Measurements from ENCODE around the gene GPR137C. TPM values are rescaled to one million over a fixed set of nuclear protein-coding genes. Genes with fewer than 3 reads are reported as not detected.

Gene GPR137C
- total RNA-seq, 1 donor from 2014 or later, result 6.1 TPM

DNA sequence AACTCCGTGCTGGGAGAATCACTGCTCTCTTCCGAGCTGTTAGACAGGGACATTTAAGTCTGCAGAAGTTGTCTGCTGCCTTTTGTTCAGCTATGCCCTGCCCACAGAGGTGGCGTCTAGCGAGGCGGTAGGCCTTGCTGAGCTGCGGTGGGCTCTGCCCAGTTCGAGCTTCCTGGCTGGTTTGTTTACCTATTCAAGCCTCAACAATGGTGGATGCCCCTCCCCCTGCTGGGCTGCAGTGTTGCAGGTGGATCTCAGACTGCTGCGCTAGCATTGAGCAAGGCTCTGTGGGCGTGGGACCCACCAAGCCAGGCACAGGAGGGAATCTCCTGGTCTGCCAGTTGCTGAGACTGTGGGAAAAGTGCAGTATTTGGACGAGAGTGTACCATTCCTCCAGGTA is 43.7 kb downstream of the GPR137C start:
- Mint-ChIP-seq H3K4me3 (no peak overlapping the region), H3K27ac (no peak overlapping the region), H3K27me3 (no peaks in the 10 kb centered on the region), H3K36me3 (peaks cover 9% of the 10 kb centered on the region), H3K4me1 (ENCODE audit: unreplicated experiment) (peaks cover 3% of the 10 kb centered on the region), H3K9me3 (peaks cover 7% of the 10 kb centered on the region)
- no peak for DNase-seq (ENCODE audit: extremely low spot score, unreplicated experiment)
- TF ChIP-seq, protein P1, sequence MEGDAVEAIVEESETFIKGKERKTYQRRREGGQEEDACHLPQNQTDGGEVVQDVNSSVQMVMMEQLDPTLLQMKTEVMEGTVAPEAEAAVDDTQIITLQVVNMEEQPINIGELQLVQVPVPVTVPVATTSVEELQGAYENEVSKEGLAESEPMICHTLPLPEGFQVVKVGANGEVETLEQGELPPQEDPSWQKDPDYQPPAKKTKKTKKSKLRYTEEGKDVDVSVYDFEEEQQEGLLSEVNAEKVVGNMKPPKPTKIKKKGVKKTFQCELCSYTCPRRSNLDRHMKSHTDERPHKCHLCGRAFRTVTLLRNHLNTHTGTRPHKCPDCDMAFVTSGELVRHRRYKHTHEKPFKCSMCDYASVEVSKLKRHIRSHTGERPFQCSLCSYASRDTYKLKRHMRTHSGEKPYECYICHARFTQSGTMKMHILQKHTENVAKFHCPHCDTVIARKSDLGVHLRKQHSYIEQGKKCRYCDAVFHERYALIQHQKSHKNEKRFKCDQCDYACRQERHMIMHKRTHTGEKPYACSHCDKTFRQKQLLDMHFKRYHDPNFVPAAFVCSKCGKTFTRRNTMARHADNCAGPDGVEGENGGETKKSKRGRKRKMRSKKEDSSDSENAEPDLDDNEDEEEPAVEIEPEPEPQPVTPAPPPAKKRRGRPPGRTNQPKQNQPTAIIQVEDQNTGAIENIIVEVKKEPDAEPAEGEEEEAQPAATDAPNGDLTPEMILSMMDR (conservative IDR thresholded peaks at IDR 0.05), result no peak

DNA sequence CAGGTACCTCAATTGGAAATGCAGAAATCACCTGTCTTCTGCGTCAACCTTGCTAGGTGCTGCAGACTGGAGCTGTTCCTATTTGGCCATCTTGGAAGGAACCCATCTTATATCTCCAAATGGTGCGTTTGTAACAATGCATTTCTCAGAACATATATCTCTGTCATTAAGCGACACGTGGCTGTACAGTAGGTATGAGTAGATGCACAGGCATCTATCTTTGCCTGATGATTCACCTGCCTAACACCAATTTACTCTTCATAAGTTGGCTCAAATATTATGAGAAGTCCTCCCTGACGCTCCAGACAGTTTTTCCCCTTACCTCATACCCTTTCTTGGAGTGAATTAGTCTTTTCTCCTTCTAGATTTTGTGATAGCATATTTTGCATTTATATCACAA is 44.2 kb downstream of the GPR137C start:
- no peak overlapping the region for H3K4me3 Mint-ChIP-seq
- TF ChIP-seq, protein P1 (conservative IDR thresholded peaks at IDR 0.05), result no peak
- DNase-seq (ENCODE audit: extremely low spot score, unreplicated experiment), result no peak

DNA sequence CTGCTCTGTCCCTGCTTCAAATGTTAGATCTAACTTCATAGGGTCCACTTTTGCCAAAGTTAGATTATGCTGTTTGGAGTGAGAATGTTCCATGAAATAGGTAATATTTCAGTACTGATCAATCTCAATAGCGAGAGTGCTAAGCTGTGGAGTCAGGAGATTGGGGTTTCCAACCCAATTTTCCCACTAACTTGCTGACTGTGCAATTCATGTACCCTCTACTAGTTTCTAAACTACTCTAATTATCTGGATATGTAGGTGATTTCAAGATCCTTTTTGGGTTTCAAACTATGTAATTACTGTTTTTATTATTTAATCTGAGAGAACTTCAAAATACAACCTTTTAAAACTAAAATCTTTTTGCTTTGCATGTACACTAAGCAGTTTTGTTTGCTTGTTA is 45.9 kb downstream of the GPR137C start:
- no peaks in the 10 kb centered on the region for H3K27me3 Mint-ChIP-seq
- H3K4me1 Mint-ChIP-seq (ENCODE audit: unreplicated experiment), result peaks cover 3% of the 10 kb centered on the region
- peaks cover 7% of the 10 kb centered on the region for H3K9me3 Mint-ChIP-seq
- TF ChIP-seq, protein P1 (conservative IDR thresholded peaks at IDR 0.05), result no peak
- no peak overlapping the region for H3K27ac Mint-ChIP-seq
- DNase-seq (ENCODE audit: extremely low spot score, unreplicated experiment), result no peak
- H3K4me3 Mint-ChIP-seq, result no peak overlapping the region
- H3K36me3 Mint-ChIP-seq, result peaks cover 9% of the 10 kb centered on the region

More for the DNA sequence above, 44.2 kb downstream of the GPR137C start:
- Mint-ChIP-seq H3K9me3 (peaks cover 7% of the 10 kb centered on the region), H3K36me3 (peaks cover 9% of the 10 kb centered on the region), H3K27me3 (no peaks in the 10 kb centered on the region), H3K4me1 (ENCODE audit: unreplicated experiment) (peaks cover 3% of the 10 kb centered on the region), H3K27ac (no peak overlapping the region)

DNA sequence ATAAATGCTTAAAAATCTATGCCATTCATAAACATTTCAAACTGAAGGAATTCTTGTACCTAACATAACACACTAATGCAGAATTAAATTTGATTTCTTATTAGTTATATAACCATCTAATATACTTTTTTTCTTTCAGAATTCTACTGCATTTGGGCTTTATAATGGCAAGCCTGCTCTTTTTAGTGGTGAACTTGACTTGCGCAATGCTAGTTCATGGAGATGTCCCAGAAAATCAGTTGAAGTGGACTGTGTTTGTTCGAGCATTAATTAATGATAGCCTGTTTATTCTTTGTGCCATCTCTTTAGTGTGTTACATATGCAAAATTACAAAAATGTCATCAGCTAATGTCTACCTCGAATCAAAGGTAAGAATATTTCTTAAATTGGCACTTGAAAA is 47.3 kb downstream of the GPR137C start:
- peaks cover 9% of the 10 kb centered on the region for H3K9me3 Mint-ChIP-seq
- H3K27ac Mint-ChIP-seq, result no peak overlapping the region
- TF ChIP-seq, protein P1 (conservative IDR thresholded peaks at IDR 0.05), result no peak
- peaks cover 3% of the 10 kb centered on the region for H3K4me1 Mint-ChIP-seq (ENCODE audit: unreplicated experiment)
- DNase-seq (ENCODE audit: extremely low spot score, unreplicated experiment), result no peak
- H3K36me3 Mint-ChIP-seq, result peaks cover 14% of the 10 kb centered on the region
- no peak overlapping the region for H3K4me3 Mint-ChIP-seq
- no peaks in the 10 kb centered on the region for H3K27me3 Mint-ChIP-seq

DNA sequence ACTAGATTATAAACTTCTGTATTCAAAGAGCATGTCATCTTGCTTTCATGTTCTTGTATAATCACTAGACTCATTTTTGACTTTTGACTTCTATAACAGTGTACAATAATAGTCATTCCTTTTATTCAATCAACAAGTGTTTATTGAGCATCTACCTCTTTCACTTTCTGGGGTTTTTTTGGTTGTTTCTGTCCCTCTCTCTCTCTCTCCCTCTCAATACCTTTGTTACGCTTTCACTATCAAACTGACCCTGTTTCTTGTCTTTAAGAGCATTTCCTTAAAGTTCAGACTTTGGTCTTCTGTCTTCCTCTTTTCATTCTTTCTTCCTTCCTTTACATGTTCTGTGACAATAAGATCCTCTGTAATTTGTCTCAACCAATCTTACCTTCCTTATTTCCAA is 49.5 kb downstream of the GPR137C start:
- Mint-ChIP-seq H3K4me3 (no peak overlapping the region), H3K4me1 (ENCODE audit: unreplicated experiment) (peaks cover 3% of the 10 kb centered on the region), H3K27ac (no peak overlapping the region), H3K9me3 (peaks cover 10% of the 10 kb centered on the region), H3K36me3 (peaks cover 11% of the 10 kb centered on the region), H3K27me3 (no peaks in the 10 kb centered on the region)
- no peak for DNase-seq (ENCODE audit: extremely low spot score, unreplicated experiment)
- TF ChIP-seq, protein P1 (conservative IDR thresholded peaks at IDR 0.05), result no peak

DNA sequence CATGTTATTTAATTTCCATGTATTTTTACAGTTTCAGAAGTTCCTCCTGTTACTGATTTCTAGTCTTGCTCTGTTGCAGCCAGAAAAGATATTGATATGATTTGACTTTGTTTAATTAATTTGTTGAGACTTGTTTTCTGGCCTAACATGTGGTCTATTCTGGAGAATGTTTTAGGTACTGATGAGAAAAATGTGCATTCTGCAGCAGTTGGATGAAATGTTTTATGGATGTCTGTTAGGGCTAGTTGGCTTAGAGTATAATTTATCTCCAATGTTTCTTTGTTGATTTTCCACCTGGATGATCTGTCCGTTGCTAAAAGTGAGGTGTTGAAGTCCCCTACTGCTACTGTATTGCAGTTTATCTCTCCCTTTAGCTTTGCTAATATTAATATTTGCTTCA is 54.4 kb downstream of the GPR137C start:
- no peak for DNase-seq (ENCODE audit: extremely low spot score, unreplicated experiment)
- Mint-ChIP-seq H3K27me3 (no peaks in the 10 kb centered on the region), H3K4me3 (no peak overlapping the region), H3K36me3 (peaks cover 9% of the 10 kb centered on the region), H3K4me1 (ENCODE audit: unreplicated experiment) (no peaks in the 10 kb centered on the region), H3K9me3 (peaks cover 5% of the 10 kb centered on the region), H3K27ac (no peak overlapping the region)
- TF ChIP-seq, protein P1 (conservative IDR thresholded peaks at IDR 0.05), result no peak

All from type B pancreatic cell (in vitro differentiated cells).